OCI-M1 (cell line): ENCODE measurements around the gene PIEZO1.

Experiments used
- DNase-seq: peaks from one replicate; lab custom pipeline; 2025; lab: John Stamatoyannopoulos, UW

The PIEZO1 gene

GRCh38 chr16:88701581-88702370 lies 83.2 kb downstream of the PIEZO1 start:
- no peak for DNase-seq

- peak; percentile 93 for DNase-seq
These were observed 84.2 kb downstream of the PIEZO1 start for GRCh38 chr16:88700636-88701482.

- no peak for DNase-seq
These were observed 84.7 kb downstream of the PIEZO1 start for GRCh38 chr16:88700322-88700635.

GRCh38 chr16:88699180-88699579 lies 85.8 kb downstream of the PIEZO1 start:
- DNase-seq: no peak

GRCh38 chr16:88698646-88699045 lies 86.4 kb downstream of the PIEZO1 start:
- DNase-seq: no peak

GRCh38 chr16:88697831-88698615 lies 87.0 kb downstream of the PIEZO1 start:
- DNase-seq: no peak

- no peak for DNase-seq
These were observed 87.7 kb downstream of the PIEZO1 start for GRCh38 chr16:88697116-88697830.

GRCh38 chr16:88696441-88696840 lies 88.6 kb downstream of the PIEZO1 start:
- no peak for DNase-seq

GRCh38 chr16:88695753-88696152 lies 89.3 kb downstream of the PIEZO1 start:
- no peak for DNase-seq

- DNase-seq: no peak
These were observed 89.8 kb downstream of the PIEZO1 start for GRCh38 chr16:88695218-88695617.

- no peak for DNase-seq
These were observed 90.6 kb downstream of the PIEZO1 start for GRCh38 chr16:88694221-88695087.

- DNase-seq: no peak
These were observed 91.4 kb downstream of the PIEZO1 start for GRCh38 chr16:88693420-88694177.

- no peak for DNase-seq
These were observed 92.2 kb downstream of the PIEZO1 start for GRCh38 chr16:88692861-88693260.

- DNase-seq: peak; percentile 89
These were observed 93.0 kb downstream of the PIEZO1 start for GRCh38 chr16:88691924-88692560.

GRCh38 chr16:88691129-88691813 lies 93.7 kb downstream of the PIEZO1 start:
- DNase-seq: no peak

- DNase-seq: no peak
These were observed 94.5 kb downstream of the PIEZO1 start for GRCh38 chr16:88690341-88691128.

- peak; percentile 84 for DNase-seq
These were observed 96.8 kb downstream of the PIEZO1 start for GRCh38 chr16:88688013-88688778.

GRCh38 chr16:88687676-88688012 lies 97.4 kb downstream of the PIEZO1 start:
- DNase-seq: no peak
